ENCODE data around the gene TMEM233.

Gene TMEM233

GRCh38 chr12:119593578-119594398, at the start of gene TMEM233:
TSS of gene TMEM233 (plus strand) at chr12:119593774. CDS start at chr12:119593849, 75 bp downstream.
- no peak for DNase-seq

DNA sequence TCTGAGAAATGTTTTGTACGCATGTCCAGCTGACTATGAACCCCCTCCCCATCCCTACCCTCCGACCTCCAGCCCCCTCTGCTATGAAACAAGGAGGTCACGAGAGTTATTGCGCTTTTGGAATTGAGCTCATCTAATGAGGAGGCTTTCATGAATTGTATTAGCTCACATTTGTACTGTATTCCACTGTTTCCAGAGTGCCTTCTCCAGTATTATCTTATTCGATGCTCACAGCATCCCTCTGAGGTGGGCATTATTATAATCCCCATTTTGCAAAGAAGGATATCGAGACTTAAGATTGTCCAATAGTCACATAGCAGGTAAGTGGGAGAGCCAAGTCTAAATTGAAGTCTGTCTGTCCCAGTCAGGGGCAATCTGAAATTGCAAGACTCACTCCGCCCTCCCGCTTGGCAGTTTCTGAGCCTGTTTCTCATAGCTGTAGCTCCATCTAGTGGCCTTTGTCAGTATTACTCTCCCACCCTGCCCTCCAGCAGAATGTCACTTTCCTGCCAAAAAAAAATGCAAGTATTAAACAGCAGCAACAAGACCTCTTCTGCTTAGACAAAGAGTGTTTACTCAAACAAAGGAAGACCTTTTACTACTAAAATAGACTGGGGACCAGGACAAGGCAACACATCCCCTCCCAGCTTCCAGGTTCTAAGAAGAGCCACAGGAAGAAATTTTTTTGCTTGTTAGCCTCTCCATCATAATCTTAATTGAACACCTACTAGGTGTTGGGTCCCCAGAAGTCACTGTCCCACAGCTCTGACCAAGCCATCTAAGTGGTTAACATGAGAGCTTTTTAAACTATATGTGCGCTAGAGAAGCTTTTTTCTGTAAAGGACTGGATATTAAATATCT, 48.6 kb upstream of the TMEM233 start:
- peak; percentile 10 for DNase-seq

DNA sequence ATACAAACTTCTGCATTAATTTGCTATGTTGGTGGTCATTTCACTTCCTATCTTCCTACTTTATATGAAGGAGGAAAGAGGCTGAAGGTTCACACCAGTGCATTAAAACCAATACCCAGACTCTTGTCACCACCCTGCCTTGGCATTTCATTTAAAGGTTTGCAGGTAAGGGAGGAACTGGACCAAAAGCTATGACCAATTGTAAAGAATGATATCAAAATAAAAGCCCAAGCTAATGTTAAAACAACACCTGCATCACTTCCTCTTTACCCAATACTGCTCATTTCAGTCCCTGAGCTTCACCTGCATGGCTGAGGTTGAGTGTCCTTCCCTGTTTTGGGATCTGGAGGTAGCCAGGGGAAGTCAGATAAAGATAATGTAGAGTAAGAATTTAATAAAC, 47.2 kb upstream of the TMEM233 start:
- DNase-seq: no peak

DNA sequence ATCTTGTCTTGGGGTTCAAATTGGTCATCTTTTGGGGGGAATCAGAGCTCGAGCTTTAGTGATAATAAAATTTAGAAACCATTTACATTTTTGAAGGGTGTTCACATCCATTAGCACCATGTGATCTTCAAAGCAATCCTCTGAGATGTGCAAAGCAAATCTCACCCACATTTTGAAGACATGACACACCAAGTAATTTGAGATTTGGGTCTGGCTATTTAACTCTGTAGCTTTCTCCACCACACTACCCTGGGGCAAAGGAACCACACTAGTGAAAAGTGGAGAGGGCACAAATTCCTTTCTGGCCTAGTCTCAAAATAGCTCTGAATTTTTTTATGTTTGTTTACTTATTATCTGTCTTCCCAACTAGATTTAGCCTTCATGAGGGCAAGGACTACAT, 46.6 kb upstream of the TMEM233 start:
- DNase-seq: no peak

GRCh38 chr12:119556854-119557253, 36.7 kb upstream of the TMEM233 start:
- DNase-seq: no peak

GRCh38 chr12:119565404-119565803, 28.2 kb upstream of the TMEM233 start:
- DNase-seq: no peak

GRCh38 chr12:119570771-119571170, 22.8 kb upstream of the TMEM233 start:
- no peak for DNase-seq

DNA sequence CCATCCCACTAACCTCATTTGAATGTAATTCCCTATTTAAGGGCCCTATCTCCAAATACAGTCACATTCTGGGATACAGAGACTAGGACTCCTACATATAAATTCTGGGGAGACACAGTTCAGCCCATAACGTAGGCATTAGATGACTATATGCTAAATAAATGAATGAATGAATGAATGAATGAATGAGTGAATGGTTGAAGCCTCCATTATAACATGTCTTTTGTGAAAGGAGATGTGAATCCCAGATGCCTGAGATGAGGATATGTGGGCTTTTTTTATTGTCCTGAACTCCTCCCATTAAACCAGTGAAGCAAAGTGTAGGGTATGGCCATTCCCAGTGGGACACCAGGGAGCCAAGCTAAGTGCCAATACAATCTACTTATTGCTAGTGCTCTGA, 20.5 kb upstream of the TMEM233 start:
- DNase-seq: no peak

DNA sequence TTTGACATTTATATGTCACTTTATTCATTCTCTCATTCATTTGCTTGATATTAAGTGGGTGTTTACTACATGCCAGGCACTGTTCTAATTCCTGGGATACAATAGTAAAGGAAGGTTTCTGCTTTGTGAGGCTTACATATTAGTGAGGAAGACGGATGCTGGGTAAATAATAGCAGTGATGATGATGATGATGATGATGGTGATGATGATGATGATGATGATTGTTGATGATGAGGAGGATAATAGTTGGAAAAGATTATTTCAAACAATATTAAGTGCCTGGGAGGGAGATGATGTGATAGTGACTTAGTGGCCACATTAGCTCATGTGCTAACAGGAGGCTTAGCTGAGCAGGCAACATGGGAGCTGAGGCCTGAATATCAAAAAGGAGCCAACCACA, 19.3 kb upstream of the TMEM233 start:
- no peak for DNase-seq

GRCh38 chr12:119576118-119576810, 17.3 kb upstream of the TMEM233 start:
- DNase-seq: no peak

DNA sequence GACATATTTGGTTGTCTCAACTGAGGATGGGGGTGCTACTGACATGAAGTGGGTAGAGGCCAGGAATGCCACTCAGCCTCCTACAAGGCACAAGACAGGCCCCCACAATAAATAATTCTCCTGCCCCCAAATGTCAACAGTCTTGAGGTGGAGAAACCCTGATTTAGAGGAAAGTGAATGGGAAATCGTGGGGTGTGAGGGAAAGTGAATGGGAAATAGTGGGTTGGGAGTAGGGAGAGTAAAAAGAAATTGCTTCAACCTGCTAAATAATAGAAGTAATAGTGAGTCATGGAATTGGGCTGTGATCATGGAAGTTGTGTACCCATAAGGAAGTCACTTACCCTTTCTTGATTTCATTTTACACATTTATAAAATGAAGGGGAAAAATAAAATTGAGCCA, 16.7 kb upstream of the TMEM233 start:
- no peak for DNase-seq

- no peak for DNase-seq
These were observed 15.5 kb upstream of the TMEM233 start for GRCh38 chr12:119578112-119578511.

- DNase-seq: no peak
These were observed 4.5 kb upstream of the TMEM233 start for GRCh38 chr12:119589097-119589496.

DNA sequence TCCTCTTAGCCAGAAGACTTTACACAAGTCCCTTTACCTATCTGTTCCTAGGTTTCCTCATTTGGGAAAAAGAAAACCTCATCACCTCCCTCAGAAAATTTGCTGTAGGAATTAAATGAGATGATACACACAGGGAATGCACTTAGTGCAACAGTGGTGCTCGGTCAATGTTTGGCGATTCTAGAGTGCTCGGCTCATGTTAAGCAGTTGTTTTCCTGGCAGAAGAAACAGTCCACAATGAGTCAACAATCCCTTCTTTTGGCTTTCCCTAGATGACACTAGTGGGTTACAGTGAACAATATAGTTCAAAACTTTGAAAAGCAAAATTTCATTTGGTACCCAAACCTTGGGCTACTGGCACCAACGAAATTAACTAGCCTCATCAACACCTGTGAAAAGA, 3.9 kb upstream of the TMEM233 start:
- no peak for DNase-seq

- no peak for DNase-seq
These were observed 1.3 kb upstream of the TMEM233 start for GRCh38 chr12:119592232-119592631.

GRCh38 chr12:119594399-119594730, 791 bp downstream of the TMEM233 start:
- DNase-seq: no peak

DNA sequence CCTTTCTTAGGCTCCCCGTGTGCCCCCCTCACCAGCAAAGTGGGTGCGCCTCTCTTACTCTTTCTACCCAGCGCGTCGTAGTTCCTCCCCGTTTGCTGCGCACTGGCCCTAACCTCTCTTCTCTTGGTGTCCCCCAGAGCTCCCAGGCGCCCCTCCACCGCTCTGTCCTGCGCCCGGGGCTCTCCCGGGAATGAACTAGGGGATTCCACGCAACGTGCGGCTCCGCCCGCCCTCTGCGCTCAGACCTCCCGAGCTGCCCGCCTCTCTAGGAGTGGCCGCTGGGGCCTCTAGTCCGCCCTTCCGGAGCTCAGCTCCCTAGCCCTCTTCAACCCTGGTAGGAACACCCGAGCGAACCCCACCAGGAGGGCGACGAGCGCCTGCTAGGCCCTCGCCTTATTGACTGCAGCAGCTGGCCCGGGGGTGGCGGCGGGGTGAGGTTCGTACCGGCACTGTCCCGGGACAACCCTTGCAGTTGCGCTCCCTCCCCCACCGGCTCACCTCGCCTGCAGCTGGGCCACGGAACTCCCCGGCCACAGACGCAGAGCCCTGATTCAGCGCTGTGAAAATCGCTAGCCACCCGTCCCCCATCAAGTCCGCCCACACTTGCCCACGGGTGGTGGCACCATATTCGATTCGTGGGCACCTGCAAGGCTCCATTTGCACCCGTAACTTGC, 1.3 kb downstream of the TMEM233 start:
- DNase-seq: no peak

DNA sequence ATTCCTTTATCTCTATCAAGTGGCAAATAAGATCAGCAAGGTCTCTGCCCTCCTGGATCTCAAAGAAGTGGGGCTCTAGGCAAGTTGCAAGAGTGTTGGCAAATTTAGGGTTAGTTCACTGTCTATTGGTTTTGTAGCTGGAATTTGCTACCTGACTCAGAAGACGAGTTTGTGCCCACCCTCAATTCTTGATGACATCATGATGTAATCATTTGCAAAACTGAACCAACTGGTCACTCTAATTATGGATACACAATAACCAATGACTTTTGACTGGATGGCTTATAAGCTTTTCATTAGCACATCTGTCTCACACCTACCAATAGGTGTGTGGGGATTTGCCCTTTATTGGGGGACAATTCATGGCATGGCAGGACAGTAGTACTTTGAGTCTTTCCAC, 4.6 kb downstream of the TMEM233 start:
- no peak for DNase-seq

DNA sequence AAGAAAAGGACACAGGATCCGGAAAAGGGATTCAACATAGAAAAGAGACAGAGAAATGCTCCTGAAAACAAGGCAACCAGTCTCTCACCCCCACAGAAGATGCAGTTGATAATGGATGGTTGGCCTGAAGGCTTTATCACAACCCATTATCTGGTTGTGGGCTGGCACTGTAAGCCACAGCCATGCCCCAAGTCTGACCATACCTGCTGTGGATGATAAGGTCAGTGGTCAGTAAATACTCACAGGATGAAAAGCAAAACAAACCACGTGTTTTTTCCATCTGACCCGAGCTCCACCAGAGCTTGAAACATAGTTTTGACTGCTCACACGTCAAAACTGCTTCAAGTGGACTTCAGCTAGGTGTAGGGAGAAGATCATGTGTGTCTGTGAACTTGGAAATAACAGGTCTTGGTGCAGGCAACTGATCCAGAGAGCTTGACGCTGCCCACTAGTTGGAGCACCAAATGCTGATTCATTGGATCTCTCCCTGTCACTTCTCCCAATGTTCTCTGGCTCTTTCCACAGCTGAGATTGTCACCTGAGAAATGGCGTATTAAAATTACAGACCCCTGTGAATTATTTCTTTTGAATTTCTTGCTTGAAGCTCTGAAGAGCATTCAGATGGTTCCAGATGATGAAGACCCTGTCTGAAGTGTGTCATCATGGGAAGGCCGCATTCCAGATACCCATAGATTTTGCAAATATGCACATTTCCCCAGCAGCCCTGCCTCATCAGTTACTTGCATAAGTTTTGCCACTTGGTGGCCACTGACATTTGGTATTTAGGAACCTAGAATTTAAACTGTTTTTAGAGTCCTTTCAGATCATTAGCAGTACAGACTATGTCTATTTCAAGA, 8.5 kb downstream of the TMEM233 start:
- DNase-seq: no peak

DNA sequence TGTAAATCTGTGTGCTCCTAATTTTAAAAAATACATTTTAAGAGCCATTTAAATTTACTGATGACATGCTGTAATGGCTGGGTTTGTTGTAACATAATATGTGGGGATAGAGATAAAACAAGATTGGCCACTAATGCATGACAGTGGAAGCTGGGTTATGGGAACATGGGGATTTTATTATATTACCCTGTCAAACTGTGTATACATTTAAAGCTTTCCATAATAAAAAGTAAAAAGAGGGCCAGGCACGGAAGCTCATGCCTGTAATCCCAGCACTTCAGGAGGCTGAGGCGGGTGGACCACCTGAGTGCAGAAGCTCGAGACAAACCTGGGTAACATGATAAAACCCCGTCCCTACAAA, 9.1 kb downstream of the TMEM233 start:
- DNase-seq: no peak

GRCh38 chr12:119603767-119604166, 10.2 kb downstream of the TMEM233 start:
- no peak for DNase-seq

DNA sequence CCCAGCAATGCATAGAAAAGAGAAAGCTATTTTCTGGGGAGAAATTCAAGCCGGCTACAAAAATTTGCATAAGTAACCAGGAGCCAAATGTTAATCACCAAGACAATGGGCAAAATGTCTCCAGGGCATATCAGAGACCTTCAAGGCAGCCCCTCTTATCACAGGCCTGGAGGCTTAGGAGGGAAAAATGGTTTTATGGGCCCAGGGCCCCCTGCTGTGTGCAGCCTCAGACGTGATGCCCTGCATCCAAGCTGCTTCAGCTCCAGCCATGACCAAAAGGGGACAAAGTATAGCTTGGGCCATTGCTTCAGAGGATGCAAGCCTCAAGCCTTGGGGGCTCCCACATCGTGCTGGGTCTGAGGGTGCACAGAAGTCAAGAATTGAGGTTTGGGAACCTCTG, 15.8 kb downstream of the TMEM233 start:
- no peak for DNase-seq

All from CD4-positive, alpha-beta T cell treated with Interferon gamma for 1 hour (primary cell).